Neural cell (in vitro differentiated cells): Measurements from ENCODE around the gene CSAD. TPM values are rescaled to one million over a fixed set of nuclear protein-coding genes. Genes with fewer than 3 reads are reported as not detected.

ENCODE experiments used
- H2AFZ ChIP-seq: fragments of 200-600, 300-800 bp; sonication (generic), shearing (Covaris generic); 2 replicates; pipeline ENCODE4 v1.6.0; 2014; ENCODE audit warnings: low read depth, mild to moderate bottlenecking, antibody characterized with exemption, low read length, moderate library complexity
- H3F3A ChIP-seq: fragments of 200-600 bp; shearing (Covaris generic); 2 replicates; pipeline ENCODE4 v1.6.1; 2016; ENCODE audit warnings: mild to moderate bottlenecking, moderate library complexity, mixed read lengths, antibody characterized with exemption, low read length; ENCODE audit not compliant: insufficient read depth, poor library complexity, severe bottlenecking
- H3K27ac ChIP-seq: fragments of 200-600, 300-800 bp; sonication (generic), shearing (Covaris generic); 2 replicates; pipeline ENCODE4 v1.5.1; 2014; ENCODE audit warnings: mild to moderate bottlenecking, low read length, moderate library complexity
- H3K27me3 ChIP-seq: fragments of 300-800, 200-600 bp; sonication (generic), shearing (Covaris generic); 2 replicates; pipeline ENCODE4 v1.6.0; 2014; ENCODE audit warnings: mild to moderate bottlenecking, low read depth, low read length, moderate library complexity; ENCODE audit not compliant: insufficient read depth
- H3K36me3 ChIP-seq: fragments of 300-800, 200-600 bp; sonication (generic), shearing (Covaris generic); 2 replicates; pipeline ENCODE4 v1.5.1; 2014; ENCODE audit warnings: mild to moderate bottlenecking, antibody characterized with exemption, low read length, moderate library complexity; ENCODE audit not compliant: insufficient read depth
- H3K4me2 ChIP-seq: fragments of 300-800, 200-600 bp; sonication (generic), shearing (Covaris generic); 2 replicates; pipeline ENCODE4 v1.6.0; 2014; ENCODE audit warnings: mild to moderate bottlenecking, low read length
- H3K4me3 ChIP-seq: fragments of 300-800, 200-600 bp; sonication (generic), shearing (Covaris generic); 2 replicates; pipeline ENCODE4 v1.5.1; 2014; ENCODE audit warnings: mild to moderate bottlenecking, low read length, moderate library complexity
- H3K79me2 ChIP-seq: fragments of 200-600 bp; shearing (Covaris generic); replicated peaks from 2 replicates; pipeline ENCODE4 v1.6.0; 2014; ENCODE audit warnings: mild to moderate bottlenecking, low read length, moderate library complexity; ENCODE audit not compliant: insufficient read depth
- H3K9ac ChIP-seq: fragments of 300-800, 200-600 bp; sonication (generic), shearing (Covaris generic); 2 replicates; pipeline ENCODE4 v1.6.1; 2016; ENCODE audit warnings: mild to moderate bottlenecking, low read length, mixed read lengths
- H3K9me2 ChIP-seq: fragments of 200-600 bp; shearing (Covaris generic); 2 replicates; pipeline ENCODE4 v1.6.1; 2016; ENCODE audit warnings: mild to moderate bottlenecking, low read length, mixed read lengths; ENCODE audit not compliant: insufficient read depth
- H3K9me3 ChIP-seq: fragments of 200-600, 300-800 bp; sonication (generic), shearing (Covaris generic); 2 replicates; pipeline ENCODE4 v1.6.1; 2016; ENCODE audit warnings: mild to moderate bottlenecking, mixed run types, low read length, moderate library complexity, mixed read lengths
- H4K20me1 ChIP-seq: fragments of 200-600 bp; shearing (Covaris generic); 2 replicates; pipeline ENCODE4 v1.6.1; 2016; ENCODE audit warnings: mild to moderate bottlenecking, mixed run types; ENCODE audit not compliant: insufficient read depth
- CTCF ChIP-seq: fragments of 450-650 bp; IDR thresholded peaks from 2 replicates; pipeline ENCODE4 v1.5.1; 2014; ENCODE audit warnings: antibody characterized with exemption, mild to moderate bottlenecking, moderate library complexity; ENCODE audit not compliant: poor library complexity, severe bottlenecking
- EP300 ChIP-seq: fragments of 450-650 bp; conservative IDR thresholded peaks from 2 replicates; pipeline ENCODE4 v1.6.1; 2014; ENCODE audit warnings: antibody characterized with exemption, mild to moderate bottlenecking, moderate library complexity; ENCODE audit not compliant: poor library complexity, severe bottlenecking
- EZH2 ChIP-seq: fragments of 200-600, 300-800 bp; shearing (Covaris generic), sonication (generic); IDR thresholded peaks from 2 replicates; pipeline ENCODE4 v1.6.1; 2014; ENCODE audit warnings: antibody characterized with exemption, low read length, borderline replicate concordance, mild to moderate bottlenecking; ENCODE audit not compliant: insufficient read depth, poor library complexity, severe bottlenecking
- MXI1 ChIP-seq: fragments of 450-650 bp; conservative IDR thresholded peaks from 2 replicates; pipeline ENCODE4 v1.6.1; 2014; ENCODE audit warnings: antibody characterized with exemption, mild to moderate bottlenecking; ENCODE audit not compliant: poor library complexity, severe bottlenecking
- POLR2AphosphoS5 ChIP-seq: IDR thresholded peaks from 2 replicates; pipeline ENCODE4 v1.6.1; 2012
- RAD21 ChIP-seq: fragments of 450-650 bp; conservative IDR thresholded peaks from 2 replicates; pipeline ENCODE4 v1.6.1; 2014; ENCODE audit warnings: antibody characterized with exemption, mild to moderate bottlenecking, moderate library complexity
- REST ChIP-seq: IDR thresholded peaks from 2 replicates; pipeline ENCODE4 v1.6.1; 2012; ENCODE audit warnings: borderline replicate concordance
- SMC3 ChIP-seq: fragments of 450-650 bp; conservative IDR thresholded peaks from 2 replicates; pipeline ENCODE4 v1.6.1; 2014; ENCODE audit warnings: antibody characterized with exemption, mild to moderate bottlenecking, moderate library complexity; ENCODE audit not compliant: poor library complexity
- TAF1 ChIP-seq: IDR thresholded peaks from 2 replicates; pipeline ENCODE4 v1.6.1; 2012; ENCODE audit warnings: low read depth
- polyA plus RNA-seq: library from polyadenylated mRNA; depleted of rRNA; stranded (reverse); fragments of >200 nt; gene quantifications from 2 replicates; pipeline ENCODE4 v1.2.3, GENCODE V29; 2014

Gene CSAD
- polyA plus RNA-seq, 1 donor from 2014 or later: 41.9 TPM

- Histone ChIP-seq H4K20me1 (no peaks in the 10 kb centered on the region), H3K9me3 (no peaks in the 10 kb centered on the region), H3K36me3 (no peaks in the 10 kb centered on the region), H2AFZ (no peak overlapping the region), H3K9ac (no peak overlapping the region), H3K79me2 (no peaks in the 10 kb centered on the region), H3F3A (no peaks in the 10 kb centered on the region), H3K9me2 (no peaks in the 10 kb centered on the region), H3K4me2 (no peak overlapping the region), H3K27me3 (no peaks in the 10 kb centered on the region), H3K4me3 (no peak overlapping the region), H3K27ac (no peak overlapping the region)
- TF ChIP-seq RAD21 (no peak), CTCF (no peak), POLR2AphosphoS5 (no peak), EP300 (no peak), MXI1 (no peak), EZH2 (no peak), REST (no peak), TAF1 (no peak), SMC3 (no peak)
These were observed 33.1 kb downstream of the CSAD start for GRCh38 chr12:53147653-53148052.

GRCh38 chr12:53147181-53147580, 33.5 kb downstream of the CSAD start:
- no peaks in the 10 kb centered on the region for H3K9me3 ChIP-seq
- H3K4me2 ChIP-seq: no peak overlapping the region
- H2AFZ ChIP-seq: no peak overlapping the region
- no peaks in the 10 kb centered on the region for H3K27me3 ChIP-seq
- TF ChIP-seq MXI1 (no peak), RAD21 (no peak), EP300 (no peak), SMC3 (no peak), TAF1 (no peak), CTCF (no peak), POLR2AphosphoS5 (no peak), EZH2 (no peak), REST (no peak)
- H4K20me1 ChIP-seq: no peaks in the 10 kb centered on the region
- no peak overlapping the region for H3K4me3 ChIP-seq
- H3K27ac ChIP-seq: no peak overlapping the region
- H3K9ac ChIP-seq: no peak overlapping the region
- no peaks in the 10 kb centered on the region for H3K79me2 ChIP-seq
- H3K9me2 ChIP-seq: no peaks in the 10 kb centered on the region
- H3F3A ChIP-seq: no peaks in the 10 kb centered on the region
- H3K36me3 ChIP-seq: no peaks in the 10 kb centered on the region
